Activated CD8-positive, alpha-beta memory T cell treated with anti-CD3 and anti-CD28 coated beads, Interleukin-2, amount 50 U/mL, for 1 hour (primary cell): ENCODE data around the gene CFAP65.

Experiments used
- DNase-seq: peaks from one replicate; pipeline ENCODE4 v3.0.0-alpha.2; 2020; ENCODE audit errors: extremely low read depth

CFAP65 gene

DNA sequence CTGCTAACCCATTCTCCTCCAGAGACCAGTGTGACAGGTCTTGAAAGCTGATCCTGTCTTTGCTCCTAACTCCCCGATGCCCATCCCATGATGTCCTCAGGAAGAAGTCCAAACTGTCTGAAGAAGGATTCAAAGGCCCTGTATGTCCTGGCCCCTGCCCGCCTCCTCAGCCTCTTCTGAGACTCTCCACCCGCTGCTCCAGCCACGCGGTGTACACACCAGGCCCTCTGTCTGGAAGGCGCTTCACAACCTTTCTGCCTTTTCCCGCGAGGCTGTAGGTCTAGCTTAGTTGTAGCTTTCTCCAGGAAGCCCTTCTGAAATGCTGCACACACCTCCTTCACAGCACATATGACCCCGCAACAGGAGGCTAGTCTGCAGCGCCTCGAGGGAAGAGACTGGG, 24.6 kb downstream of the CFAP65 start:
- no peak for DNase-seq

DNA sequence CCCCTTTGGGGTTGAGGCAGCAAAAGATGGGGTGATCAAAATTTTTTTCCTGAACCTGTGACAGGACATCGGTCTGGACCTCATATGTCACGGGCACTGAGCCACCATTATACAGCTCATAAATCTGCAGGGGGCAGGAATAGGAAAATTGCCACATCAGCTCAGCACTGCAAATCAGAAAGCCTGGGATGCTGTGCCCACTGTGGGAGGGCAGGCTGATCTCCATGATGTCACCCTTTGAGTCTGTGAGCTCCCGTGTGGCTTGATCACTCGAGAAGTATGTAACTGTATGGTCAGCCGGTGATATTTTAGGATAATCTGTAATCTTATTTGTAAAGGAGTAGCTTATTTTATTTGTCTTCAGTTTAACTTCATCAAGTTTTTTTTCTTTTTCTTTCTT, 30.4 kb downstream of the CFAP65 start:
- DNase-seq, result no peak

DNA sequence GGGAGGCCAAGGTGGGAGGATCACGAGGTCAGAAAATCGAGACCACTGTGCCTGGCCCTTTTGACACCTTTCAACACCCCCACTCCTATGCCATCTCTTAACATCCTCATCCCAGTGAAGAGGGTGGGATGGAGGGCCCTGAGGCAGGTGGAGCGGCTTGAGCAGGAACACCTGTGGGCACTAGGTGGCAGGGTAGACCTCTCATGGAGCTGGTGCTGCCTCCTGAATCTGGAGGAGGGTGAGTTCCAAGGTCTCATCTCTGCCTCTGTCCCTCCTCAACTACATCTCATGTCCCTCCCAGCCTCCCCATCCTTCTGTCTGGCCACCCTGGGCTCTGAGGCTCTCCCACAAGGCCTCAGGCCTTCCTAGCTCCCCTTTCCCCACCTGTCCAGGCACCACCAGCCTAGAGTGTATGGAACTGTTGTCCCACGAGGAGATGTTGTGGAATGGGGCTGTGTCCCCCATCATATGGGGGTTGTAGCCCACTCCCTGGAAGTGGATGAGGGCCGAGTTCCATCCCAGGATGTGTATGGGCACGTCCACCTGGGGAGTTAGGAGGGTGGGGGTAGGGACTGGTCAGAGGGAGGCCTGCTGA, 31.1 kb downstream of the CFAP65 start:
- DNase-seq, result no peak

DNA sequence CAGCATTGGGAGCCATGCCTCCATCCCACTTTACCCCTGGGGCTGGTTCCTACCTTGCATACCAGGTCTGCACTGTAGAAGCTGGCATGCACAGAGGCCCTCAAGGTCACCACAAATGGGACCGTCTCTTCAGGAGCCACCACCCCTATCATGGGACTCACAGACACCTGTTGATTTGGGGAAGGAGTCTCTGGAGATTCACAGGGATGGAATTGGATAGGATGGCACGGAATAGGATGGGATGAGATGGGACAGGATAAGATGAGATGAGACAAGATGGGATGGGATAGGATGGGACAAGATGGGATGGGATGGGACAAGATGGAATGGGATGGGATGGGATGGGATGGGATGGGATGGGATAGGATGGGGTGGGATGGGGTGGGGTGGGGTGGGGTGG, 32.0 kb downstream of the CFAP65 start:
- no peak for DNase-seq

DNA sequence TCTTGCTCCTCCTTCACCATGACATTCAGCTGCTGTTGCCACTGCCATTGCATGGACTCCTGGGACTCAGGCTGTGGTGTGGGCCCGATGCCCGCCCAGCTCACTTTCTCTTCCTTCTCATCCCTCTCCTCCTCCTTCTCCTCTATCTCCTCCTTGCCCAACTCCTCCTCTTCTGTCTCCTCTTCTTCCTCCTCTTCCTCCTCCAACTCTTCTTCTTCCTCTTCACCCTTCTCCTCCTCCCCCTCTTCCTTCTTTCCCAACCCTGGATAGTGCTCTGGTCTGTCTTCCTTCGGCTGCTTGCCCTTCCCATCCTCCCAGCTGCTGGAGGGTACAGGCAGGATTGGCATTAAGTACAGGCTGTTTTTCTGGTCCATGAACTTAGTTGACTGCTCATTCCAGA, 37.3 kb downstream of the CFAP65 start:
- no peak for DNase-seq

DNA sequence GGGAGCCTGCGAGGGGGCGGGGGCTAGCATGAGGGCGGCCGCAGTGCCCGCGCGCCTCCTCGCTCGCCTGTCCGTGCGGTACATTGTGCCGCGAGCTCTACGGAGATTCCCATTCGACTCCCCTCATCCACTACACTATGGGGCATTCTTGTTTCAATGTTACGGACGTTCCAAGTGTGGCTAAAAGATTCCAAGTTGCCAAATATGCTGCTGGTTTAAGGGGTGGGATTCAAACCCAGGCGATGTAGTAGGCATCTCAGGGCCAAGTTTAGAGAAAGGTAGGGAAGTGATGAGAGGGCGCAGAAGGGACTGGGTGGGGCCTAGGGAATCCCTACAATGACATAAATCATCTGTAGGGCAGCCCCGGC, 38.1 kb downstream of the CFAP65 start:
- DNase-seq, result no peak

DNA sequence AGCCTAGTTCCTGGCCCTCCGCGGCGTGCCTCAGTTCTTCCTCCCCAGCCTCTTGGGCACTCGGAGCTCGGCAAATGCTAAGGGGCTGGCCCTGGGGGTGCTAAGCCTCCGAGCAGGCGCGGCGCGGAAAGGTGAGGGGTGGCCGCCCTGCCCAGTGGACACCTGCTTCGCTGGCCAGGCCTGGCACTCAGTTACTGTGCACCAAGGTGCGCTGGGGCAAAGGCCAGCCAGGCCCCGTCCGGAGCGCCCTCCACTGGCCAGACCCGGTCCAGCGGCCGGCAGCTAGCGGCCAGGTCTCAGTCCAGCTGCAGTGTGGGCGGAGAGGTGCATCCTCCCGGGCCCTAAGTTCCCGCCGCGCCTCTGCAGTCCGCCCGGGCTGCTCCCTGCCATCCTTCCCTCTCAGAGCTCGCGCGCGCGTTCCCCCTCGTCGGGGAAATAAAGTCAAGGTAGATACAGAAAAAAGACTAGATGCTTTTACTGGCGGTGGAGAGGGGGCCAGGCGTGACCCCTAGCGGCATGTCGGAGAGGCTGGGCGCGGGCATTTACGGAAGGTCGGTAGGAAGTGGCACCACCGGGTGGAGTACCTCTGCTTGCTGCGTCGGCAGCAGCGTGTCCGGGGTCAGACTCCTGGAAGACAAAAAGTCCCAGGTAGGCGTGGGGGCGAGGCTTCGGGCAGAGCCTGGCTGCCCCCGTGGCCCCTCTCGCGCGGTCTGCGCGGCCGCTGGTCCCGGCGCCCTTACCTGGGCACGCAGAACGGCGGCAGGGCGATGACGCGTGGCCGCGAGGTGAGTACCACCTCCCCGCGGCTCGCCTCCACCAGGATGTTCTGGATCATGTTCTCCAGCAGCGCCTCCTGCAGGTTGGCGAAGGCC, 38.7 kb downstream of the CFAP65 start:
- no peak for DNase-seq

DNA sequence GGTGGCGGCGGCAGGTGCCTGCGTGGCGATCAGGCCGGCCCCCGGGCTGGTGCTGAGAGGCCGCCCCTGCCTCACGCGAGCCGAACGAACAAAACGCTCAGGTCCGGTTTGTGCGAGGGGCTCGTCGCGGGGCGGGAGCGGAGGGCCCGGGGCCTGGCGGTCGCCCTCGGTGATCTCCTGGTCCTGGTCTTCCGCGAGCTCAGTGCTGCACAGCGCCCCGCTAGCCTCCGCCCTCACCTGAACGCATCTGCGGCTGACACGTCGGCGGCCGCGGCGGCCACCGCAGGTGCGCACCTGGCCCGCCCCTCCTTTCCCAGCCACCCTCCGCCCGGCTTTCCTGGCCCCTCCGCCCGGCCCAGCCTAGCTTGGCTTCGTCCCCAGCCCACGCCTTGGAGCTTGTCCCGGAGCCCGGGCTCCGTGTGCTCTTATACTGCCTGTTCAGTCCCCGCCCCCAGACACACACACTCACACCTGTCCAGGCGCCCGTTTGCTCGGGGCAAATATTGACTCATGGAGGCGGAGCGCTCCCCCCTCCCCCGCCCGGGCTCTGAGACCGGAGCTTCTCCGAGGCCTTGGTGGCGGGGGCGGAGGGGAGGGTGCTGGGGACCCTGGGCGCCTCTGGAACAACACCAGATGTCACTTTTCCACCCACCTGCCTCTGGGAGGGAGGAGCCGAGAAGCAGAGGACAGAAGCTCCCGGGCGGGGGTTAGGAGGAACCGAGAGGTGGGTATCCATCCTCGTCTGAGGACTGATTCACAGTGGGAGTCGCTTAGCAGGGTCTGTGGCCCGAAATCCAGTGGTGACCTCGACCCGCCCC, 39.5 kb downstream of the CFAP65 start:
- no peak for DNase-seq

DNA sequence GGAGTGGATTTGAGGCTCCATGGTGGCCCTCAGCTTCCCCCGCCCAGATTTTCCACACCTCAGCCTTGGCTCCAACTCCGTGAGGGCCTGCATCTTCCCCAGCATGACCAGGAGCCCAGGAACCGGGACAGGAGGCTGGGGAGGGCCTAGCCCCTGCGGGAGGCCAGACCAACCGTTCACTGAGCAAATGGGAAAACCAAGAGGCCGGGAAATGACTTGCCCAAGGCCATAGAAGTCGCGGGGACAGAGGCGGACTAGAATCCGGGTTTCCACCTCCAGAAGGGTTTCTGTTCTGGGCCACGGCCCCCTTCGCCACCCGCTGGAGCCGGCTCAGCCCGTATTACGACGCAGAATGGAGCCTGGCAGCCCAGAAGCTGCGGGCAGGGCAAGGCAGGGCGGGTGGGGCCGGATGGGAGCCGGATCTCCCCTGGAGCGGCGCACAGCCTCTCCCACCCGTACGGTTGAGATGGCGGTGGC, 40.2 kb downstream of the CFAP65 start:
- DNase-seq, result no peak

DNA sequence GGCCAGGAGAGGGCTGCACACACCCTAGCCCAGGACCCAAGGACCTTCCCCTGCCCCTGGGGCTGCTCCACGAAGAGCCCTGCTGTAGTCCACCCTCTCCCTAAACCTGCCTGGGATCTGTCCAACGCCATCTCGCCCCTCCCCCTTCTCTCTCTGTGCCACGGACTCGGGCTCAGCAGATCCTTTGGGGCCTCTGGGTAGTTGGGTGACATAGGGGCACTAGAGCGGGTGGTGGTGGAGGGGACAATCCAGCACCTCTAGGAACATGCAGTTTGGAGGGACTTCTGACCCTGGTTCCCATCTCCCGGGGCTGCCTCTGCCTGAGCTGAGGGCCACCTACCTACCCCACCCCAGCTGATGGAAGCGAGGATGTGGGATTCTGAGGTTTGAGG, 40.8 kb downstream of the CFAP65 start:
- DNase-seq, result no peak

DNA sequence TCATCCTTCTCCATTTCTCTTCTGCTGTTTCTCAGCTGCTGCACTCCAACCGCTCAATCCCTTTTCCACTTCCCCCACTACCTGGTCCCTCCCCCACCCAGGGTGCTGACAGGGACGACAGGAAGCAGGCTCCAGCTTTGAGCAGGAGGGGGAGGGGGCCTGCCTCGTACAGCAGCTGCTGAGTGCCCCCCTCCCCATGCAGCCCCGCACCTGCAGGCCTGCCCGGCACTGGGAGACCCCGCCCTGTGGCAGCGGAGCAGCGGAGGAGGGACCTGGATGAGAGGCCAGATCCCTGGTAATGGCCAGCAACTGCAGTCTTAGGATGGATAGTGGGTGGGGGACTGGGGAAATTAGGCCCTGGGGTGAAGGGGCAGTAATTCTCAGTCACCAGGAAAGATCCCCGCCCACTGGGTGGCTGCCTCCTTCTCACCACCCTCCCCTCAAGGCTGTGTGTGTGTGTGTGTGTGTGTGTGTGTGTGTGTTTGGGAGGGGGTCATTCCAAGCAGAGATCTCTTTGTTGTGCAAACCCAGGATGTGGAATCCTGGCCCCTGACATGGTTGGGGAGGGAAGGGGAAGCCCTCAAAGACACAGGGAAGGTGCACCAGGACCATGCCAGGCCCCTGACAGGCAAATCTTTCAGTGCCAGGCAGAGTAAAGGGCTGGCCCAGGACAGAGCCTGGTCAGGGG, 41.3 kb downstream of the CFAP65 start:
- DNase-seq, result no peak

DNA sequence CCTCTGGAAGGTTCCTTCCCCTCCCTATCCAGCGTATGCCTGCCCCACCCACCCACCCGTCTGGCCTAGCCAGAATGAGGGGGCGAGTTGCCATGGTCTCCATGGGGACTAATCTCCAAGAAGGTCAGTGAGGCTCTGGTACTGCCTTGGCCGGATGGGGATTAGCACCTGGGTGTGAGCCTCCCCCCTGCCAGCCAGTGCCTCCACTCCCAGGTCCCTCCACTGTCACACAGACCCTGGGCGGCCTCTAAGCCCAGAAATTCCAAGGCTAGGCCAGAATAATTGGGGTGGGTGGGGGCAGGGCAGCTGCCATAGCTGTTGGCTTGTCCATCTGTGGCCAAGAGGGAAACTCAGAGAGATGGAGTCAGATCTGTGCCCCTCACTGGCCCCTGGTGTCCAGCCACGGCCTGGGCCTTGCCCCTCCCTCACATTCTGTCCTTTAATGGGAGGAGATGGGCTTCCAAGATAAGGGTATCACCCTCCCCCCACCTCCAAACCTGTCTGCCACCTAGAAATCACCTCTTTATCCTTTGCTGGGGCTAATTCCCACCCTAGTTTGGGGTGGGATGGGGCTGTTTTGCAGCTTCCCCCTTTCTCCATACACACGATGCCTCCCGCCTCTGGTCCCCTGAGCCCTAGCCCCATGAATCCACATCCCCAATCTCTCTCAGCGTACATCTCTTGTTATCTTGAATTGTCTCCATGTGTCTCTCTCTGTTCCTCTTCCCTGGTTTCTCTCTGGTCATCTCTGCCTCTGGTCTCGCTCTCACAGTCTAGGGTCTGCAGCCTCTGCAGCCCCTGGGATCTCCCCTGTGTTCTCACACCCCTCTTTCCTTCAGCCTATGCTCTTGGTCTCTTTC, 42.1 kb downstream of the CFAP65 start:
- no peak for DNase-seq

DNA sequence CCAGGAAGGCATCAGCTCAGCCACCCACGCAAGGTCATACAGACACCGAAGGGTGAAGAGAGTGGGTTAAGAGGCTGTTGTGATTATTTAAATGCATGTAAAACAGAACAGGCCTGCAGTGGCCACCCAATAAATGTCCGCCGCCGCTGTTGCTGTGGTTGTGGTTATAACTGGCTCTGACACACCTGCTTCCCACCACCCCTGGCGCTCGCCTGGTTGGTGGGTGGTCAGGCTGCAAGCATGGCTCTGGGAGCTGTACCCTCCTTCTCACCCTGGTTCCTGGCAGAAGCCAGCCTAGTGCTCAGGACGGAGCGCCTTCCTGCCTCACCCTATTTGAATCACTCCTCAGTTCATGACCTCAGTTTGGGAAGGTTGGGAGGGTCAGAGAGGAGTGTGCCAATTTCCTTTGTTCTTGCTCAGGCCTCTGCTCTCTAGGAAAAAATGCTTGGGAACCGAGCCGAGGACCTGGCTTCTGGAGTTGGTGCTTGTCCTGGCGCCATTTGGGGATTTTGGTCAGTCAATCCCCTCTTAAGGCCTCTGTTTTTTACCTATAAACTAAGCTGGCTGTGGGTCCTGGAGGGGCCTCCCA, 42.8 kb downstream of the CFAP65 start:
- DNase-seq, result no peak

DNA sequence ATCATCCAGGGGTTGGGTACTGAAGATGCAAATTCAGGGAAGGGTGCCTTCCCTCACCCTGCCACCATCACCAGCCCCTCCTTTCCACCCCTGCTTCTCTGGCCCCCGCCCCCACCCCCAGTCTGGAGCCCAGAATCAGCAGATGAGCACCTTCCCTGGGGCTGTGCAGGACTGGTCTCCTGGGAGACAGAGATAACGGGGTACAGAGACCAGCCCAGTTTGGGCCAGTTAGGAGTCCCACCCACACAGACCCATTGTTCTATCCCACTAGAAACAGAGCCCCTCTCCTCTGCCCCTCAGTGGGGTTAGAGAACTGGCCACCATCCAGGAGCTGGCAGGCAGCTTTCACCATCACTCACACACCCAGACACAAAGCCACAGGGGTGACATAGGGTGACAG, 43.6 kb downstream of the CFAP65 start:
- no peak for DNase-seq

DNA sequence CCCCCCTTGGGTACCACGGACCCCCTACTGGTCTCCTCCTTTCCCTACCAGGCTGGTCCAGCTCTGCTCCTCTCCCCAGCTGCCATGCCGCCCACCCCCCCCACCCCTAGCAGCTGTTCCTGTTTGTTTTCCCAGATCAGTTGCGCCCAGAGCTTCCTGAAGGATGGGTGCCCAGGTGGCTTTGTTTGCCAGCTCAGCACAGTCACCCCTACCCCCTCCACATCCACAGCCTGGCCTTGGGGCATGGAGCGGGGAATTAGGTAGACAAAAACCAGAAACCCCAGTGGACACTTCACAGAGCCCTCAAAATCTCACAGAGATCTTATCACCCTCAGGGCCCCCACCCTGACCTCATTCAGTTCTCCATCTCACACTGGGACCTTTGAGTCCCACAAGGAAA, 44.4 kb downstream of the CFAP65 start:
- no peak for DNase-seq

DNA sequence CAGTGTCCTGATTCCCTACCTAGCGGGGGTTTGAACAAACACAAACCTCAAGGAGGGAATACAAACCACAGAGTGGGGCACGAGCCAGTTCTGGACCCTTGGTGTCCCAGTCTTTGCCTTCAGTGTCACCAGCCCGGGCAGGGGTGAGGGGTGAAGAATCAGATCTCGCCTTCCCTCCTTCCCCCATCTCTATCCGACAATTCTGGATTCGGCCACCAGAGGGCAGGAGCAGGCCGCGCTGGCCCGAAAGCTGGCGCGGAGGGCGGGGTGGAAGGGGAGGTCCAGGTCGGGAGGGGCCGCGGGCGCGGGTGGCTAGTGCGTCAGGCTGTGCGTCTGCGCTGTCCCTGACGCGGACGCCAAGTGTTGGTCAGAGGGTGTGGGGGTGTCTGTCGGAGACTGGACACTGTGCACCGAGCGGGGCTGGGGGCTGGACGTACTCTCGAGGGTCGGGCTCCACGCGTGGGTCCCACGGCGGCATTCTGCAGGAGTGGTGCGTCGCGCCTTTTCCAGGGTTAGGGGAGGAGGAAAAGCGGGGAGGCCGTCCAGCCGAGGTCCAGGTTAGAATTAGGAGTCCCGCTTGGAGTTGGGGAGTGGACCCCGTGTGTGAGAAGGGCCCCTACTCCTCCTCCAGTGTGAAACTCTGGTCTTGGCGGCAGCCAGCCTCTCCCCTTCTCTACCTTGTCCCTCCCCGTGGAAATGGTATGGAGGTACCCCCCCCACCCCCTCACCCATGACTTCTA, 45.2 kb downstream of the CFAP65 start:
- peak; percentile 36 for DNase-seq

DNA sequence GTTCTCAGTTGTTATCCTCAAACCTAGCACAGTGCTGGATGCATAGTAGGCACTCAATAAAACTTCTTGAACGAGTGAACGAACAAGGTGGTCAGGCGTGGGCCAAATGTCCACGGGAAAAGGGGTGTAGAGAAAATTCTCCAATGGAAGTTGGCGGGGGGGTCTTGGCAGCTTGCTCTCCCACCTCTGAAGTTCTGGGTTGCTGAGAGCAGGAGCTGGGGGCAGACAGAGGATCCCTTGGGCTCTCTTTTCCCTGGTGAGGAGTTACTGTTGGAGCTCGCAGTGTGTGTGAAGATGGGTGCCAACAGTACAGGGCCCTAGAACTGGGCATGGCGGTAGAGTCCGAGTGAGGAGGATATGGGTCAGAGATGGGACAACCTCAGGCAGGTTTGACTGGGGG, 45.8 kb downstream of the CFAP65 start:
- no peak for DNase-seq

DNA sequence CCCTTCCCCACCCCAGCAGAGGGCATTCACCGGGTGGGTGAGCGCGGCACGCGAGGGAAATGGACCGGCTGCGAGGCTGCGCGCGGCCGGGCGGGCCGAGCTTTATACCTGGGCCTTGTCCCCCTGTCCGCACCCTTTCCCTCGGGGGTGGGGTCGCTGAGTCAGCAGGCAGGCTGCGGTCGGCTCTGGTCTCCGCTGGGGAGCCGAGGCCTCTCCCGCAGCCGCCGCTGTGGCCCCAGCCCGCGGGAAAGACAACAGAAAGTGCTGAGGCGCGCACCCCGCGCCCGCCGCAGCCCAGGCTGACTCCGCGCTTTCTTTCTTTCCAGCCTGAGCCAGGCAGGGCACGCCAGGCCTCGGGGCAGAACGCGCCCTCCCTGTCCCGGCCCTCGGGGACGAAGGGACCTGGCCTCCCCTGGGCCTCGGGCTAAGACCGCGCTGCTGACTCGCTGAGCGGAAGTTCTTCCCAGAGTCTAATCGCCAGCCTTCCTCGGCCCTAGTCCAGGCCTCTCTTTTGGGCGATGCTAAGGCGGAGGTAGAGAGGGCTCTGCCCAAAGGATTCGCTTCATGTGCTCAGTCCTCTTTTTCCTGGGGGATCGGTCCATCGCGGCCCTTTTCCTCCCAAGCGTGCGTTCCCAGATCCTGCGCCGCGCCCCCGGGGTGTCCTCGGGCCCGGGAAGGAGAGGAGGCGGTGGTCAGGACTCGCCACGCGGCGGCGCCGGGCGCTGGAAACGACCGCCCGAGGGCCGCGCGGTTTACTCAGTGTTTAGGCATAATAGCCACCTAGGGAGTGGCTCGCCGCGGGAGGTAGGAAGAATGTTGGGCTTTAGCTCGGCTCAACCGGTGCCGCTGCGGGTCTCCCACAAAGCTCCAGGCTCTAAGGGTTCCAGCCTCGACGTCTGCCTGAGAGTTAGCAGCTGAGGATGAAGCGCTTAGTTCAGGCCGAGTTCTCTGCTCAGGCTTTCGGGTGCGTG, 47.7 kb downstream of the CFAP65 start, which contains the start of gene CRYBA2:
CRYBA2 (minus strand) TSS at position 78 of the 971 bp plus-strand sequence. CDS start 246 bp downstream, outside the sequence.
- no peak for DNase-seq
